IPS-18c (cell line): Measurements from ENCODE around the gene CHPF.

ENCODE experiments used
- H3K4me3 ChIP-seq: 2 replicates; pipeline ENCODE4 v1.7.0; 2013; ENCODE audit warnings: low read depth, mild to moderate bottlenecking, low read length, moderate library complexity; ENCODE audit not compliant: insufficient read depth
- H3K9me3 ChIP-seq: one replicate; pipeline ENCODE4 v1.6.1; 2013; ENCODE audit warnings: mild to moderate bottlenecking, low read length, moderate library complexity; ENCODE audit not compliant: control insufficient read depth, insufficient read depth

CHPF gene

DNA sequence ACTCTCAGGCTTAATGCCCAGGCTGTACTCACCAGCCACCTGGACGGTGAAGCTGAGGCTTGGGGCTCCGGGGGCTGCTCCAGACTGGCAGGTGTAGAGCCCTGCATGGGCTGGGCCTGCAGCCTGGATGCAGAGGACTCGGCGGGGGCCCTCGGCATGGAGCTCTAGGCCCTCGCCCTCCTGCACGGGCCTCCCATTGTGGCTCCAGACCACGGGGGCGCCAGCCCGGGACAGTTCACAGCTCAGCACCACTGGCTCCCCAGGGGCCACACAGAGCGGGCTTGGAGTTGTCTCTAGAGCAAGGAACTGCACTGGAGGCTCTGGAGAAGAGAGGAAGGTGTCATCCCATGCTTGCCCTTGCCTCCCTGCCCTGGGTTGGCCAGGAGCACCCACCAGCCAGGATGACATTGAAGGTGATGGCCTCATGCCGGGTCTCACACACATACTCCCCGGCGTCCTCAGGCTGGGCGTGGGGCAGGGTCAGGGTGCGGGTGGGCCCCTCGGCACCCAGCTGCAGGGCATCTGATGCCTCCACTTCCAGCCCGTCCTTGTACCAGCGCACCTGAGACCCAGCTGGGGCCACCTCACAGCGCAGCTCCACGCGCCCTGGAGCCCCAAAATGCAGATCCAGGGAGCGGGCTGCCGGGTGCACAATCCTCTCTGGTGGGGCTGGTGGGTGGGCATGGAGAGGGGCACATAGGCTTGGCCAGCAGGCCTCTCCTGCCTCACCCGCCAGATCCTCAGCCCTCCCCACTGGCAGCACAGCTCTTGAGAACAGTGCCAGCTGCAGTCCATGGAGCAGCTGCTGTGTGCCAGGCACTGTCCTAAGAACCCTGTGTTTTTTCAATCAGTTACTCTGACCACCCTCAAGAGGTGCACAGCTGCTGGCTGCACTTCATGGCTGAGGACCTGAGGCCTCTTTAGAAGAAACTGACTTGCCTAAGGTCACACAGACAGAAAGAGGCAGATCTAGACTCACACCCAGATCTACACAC lies 14.5 kb upstream of the CHPF start:
- no peaks in the 10 kb centered on the region for H3K9me3 ChIP-seq
- H3K4me3 ChIP-seq = no peak overlapping the region

DNA sequence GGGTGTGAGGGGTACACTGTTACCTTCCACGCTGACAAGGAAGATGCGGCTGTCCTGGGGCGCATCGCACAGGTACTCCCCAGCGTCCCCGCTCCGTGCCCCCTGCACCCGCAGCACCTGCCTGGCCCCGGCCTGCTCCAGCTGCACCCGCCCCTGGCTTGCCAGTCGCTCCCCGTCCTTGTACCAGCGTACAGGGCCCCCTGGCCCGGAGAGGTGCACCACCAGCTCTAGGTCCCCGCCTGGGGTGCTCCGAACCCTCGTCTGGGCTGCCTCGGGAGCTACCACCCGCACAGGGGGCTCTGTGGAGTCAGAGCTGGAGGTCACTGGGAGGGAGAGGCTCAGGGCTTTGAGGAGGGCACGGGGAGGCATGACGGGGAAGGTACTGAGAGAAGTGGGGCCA lies 13.7 kb upstream of the CHPF start:
- no peak overlapping the region for H3K4me3 ChIP-seq

DNA sequence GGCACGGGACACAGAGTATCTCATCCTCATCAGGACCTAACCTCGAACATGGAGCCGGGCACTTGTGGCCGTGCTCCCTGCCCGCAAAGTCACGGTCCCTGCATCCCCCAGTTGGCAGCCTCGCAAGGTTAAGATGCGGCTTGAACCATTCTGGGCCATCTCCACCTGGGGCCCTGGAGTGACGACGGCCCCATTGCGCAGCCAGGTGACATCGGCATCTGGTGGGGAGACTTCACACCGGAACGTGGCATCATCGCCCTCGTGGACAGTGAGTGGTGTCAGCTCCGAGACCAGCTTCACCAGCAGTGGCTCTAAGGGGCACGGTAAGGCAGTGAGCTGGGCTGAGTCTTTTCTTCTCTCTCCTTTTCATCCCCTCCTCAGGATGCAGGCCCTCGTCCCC lies 12.8 kb upstream of the CHPF start:
- H3K9me3 ChIP-seq = no peaks in the 10 kb centered on the region
- no peak overlapping the region for H3K4me3 ChIP-seq

More for the DNA sequence above, 13.7 kb upstream of the CHPF start:
- H3K9me3 ChIP-seq = no peaks in the 10 kb centered on the region

- Histone ChIP-seq H3K4me3 (no peak overlapping the region), H3K9me3 (no peaks in the 10 kb centered on the region)
Observed at GRCh38 chr2:219555956-219556355, 12.3 kb upstream of the CHPF start.

DNA sequence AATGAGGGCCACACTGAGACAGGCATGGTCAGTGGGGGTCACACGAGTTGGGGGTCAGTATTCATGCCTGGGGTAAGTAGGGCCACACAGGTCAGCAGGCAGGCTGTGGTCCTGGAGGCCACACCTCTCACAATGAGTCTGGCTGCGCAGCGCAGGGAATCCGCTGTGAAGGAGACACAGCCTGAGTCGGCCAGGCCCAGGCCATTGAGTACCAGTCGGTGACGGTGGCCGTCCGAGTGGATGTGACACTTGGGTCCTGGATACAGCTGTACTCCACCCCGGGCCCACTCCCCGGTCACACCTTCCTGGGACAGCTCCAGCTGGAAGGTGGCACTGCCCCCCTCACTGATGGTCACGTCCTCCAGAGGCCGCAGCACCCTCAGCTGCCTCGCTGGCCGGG lies 10.7 kb upstream of the CHPF start:
- Histone ChIP-seq H3K4me3 (no peak overlapping the region), H3K9me3 (no peaks in the 10 kb centered on the region)

- Histone ChIP-seq H3K9me3 (no peaks in the 10 kb centered on the region), H3K4me3 (peak overlapping the region; percentile 15; the same call in 1 of the 2 replicates)
Observed at GRCh38 chr2:219553463-219553963, 9.9 kb upstream of the CHPF start.

GRCh38 chr2:219553168-219553417 lies 9.5 kb upstream of the CHPF start:
- Histone ChIP-seq H3K4me3 (peak overlapping the region; percentile 87), H3K9me3 (no peaks in the 10 kb centered on the region)

GRCh38 chr2:219552382-219553167 lies 9.0 kb upstream of the CHPF start:
- peak overlapping the region; percentile 87 for H3K4me3 ChIP-seq
- H3K9me3 ChIP-seq = no peaks in the 10 kb centered on the region

DNA sequence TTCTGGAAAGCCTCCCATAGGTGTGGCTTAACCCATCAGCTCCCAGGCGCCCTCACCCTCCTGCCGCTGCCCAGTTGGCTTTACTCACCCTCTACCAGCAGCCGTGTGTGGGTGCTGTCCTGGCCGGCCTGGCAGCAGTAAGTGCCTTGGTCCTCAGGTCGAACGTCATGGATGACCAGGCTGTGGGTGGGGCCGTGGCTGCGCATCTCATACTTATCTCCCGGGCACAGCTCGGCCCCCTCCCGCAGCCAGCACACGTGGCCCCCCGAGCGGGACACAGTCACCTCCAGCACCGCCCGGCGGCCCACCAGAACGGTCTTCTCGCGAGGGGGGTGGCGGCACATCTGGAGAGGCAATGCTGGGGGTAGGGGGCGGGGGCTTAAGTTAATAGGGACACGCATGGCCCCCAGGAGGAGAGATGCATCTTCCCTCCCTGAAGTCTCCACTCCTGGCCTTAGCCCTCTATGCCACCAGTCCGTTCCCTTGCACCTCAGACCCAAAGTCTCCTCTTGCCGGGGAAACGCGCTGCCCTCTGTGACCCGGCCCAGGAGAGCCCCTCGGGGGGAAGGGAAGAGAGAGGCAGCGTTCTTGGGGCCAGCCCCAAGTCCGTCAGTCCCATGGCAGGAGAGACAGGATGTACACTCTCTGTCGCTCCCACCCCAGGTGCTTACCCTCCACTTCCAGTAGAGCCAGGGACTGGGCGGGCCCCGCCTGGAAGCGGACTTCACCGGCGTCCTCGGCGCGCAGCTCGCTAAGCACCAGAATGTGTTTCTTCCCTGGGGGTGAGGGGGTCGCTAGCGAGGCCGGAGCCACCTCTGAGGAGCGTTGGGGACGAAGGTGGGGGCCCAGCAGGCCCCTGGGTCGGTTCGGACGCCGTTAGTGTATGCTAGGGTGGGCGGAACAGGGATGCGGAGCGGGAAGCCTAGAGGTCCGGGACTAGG lies 8.1 kb upstream of the CHPF start:
- peak overlapping the region; percentile 87 for H3K4me3 ChIP-seq
- no peaks in the 10 kb centered on the region for H3K9me3 ChIP-seq

DNA sequence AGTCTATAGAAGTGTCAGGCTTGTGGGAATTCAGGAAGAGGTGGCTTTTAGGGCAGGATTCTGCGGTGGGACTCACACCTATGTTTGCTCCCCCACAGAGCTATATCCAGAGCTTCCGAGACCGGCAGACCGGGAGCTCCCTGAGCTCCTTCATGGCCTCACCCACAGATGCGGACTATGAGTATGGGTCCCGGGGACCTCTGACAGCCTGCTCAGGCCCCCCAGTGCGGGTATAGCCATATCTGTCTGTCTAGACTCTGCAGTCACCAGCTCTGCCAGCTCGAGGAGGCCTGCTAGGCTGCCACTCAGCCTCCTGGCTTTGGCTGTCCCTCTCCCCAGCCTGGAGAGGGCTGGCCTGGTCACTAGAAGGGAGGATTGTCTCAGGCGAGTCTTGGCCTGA lies 6.0 kb upstream of the CHPF start:
- no peak overlapping the region for H3K4me3 ChIP-seq
- H3K9me3 ChIP-seq = no peaks in the 10 kb centered on the region

DNA sequence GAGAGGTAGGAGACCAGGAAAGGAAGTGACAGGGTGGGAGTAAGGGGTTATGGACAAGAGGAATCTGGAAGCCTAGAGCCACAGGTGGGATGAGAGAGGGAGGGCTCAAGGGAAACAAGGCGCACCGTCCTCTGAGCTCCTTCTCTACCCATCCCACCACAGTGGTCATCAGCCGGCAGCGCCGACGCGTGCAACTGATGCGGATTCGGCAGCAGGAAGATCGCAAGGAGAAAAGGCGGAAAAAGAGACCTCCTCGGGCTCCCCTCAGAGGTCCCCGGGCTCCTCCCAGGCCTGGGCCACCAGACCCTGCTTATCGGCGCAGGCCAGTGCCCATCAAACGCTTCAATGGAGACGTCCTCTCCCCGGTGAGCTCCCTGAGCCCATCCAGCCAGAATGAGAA lies 5.4 kb upstream of the CHPF start:
- H3K9me3 ChIP-seq = no peaks in the 10 kb centered on the region
- no peak overlapping the region for H3K4me3 ChIP-seq

DNA sequence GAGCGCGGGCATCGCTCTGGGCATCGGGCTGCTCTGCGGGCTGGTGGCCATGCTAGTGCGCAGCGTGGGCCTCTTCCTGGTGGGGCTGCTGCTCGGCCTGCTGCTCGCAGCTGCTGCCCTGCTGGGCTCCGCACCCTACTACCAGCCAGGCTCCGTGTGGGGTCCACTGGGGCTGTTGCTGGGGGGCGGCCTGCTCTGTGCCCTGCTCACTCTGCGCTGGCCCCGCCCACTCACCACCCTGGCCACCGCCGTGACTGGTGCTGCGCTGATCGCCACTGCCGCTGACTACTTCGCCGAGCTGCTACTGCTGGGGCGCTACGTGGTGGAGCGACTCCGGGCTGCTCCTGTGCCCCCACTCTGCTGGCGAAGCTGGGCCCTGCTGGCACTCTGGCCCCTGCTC lies 4.0 kb upstream of the CHPF start:
- Histone ChIP-seq H3K9me3 (no peaks in the 10 kb centered on the region), H3K4me3 (no peak overlapping the region)

- H3K4me3 ChIP-seq = no peak overlapping the region
- no peaks in the 10 kb centered on the region for H3K9me3 ChIP-seq
Observed at GRCh38 chr2:219545943-219546352, 2.3 kb upstream of the CHPF start.

DNA sequence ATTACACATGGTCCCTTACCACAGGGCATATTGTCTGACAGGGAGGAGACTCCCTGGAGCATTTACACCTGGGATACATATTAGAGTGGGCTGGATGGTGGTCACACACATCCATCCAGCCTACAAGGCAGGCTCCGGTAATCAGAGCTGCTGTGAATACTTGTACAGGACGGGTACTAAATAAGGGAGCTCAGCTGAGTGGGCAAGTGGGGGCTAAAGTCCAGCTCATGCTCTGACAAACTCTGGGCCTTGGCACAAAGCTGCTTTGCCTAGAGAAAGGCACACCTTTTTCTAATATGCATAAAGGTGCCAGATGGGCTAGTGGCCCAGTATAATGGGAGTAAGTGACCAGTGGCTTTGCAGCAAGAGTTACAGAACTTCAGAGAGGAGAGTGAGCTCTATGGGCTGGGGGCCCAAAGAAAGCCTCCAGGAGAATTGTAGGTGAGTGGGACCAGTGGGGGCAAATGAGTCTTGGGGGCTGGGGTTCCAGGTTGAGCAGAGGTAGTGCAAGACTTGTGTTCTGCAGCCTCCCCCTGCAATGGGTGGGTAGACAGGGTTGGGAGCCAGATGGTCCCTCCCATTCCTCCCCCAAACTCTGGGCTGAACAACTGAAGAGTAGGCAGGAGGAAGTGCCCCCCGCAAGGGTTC lies 1.8 kb upstream of the CHPF start:
- Histone ChIP-seq H3K9me3 (no peaks in the 10 kb centered on the region), H3K4me3 (no peak overlapping the region)

GRCh38 chr2:219544567-219544966 lies 958 bp upstream of the CHPF start:
- no peaks in the 10 kb centered on the region for H3K9me3 ChIP-seq
- peak overlapping the region; percentile 87; the same call in 1 of the 2 replicates for H3K4me3 ChIP-seq

DNA sequence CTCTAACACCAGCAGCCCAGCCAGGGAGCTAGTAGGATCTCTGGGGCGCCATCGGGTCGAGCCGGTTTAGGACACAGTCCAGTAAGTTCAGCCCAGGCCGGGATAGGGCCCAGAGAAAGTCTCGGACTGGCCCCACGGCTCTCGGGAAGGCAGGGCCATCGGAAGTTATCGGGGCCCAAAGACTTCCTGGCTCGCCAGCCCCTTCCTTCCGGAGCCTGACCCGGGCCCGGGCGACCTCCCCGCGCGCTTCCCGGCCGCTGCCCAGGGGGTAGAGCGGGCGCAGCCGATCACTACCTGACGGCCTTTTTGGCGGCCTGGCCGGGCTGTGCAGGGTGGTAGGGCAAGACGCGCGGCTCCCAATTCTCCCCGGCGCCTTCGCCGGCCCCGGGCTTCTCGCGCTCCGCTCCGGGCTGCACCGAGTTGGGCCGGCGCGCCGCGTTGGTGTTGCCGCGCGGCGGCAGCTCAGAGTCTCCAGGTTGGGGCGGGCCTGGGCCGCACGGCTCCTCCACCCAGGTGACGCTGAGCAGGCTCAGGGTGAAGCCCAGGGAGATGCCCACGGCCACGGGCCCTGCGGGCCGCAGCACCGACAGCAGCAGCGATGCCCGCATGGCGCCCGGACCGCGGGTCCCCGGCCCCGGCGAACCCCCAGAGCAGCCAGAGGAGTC lies 546 bp downstream of the CHPF start:
- Histone ChIP-seq H3K9me3 (no peaks in the 10 kb centered on the region), H3K4me3 (peak overlapping the region; percentile 87)
